ENCODE data around the gene B4GALNT4. TPM values are rescaled to one million over a fixed set of nuclear protein-coding genes. Genes with fewer than 3 reads are reported as not detected.
"Not testable (repeated sequence)": the region's sequence is repeated elsewhere in the genome, so short reads cannot be mapped to it uniquely, and the experiment has no call there.

The B4GALNT4 gene
- total RNA-seq, 1 donor from 2014 or later: 5.3 TPM

- DNase-seq (ENCODE audit: extremely low read depth, low read depth, low spot score): no peak
Measured at GRCh38 chr11:418343-419247, 49.3 kb downstream of the B4GALNT4 start.

GRCh38 chr11:419248-420005 is 50.1 kb downstream of the B4GALNT4 start:
- no peak for DNase-seq (ENCODE audit: extremely low read depth, low read depth, low spot score)

GRCh38 chr11:420054-420910 is 51.0 kb downstream of the B4GALNT4 start:
- DNase-seq (ENCODE audit: extremely low read depth, low read depth, low spot score): no peak

- DNase-seq (ENCODE audit: extremely low read depth, low read depth, low spot score): no peak
Measured at GRCh38 chr11:420911-421321, 51.6 kb downstream of the B4GALNT4 start.

- DNase-seq (ENCODE audit: extremely low read depth, low read depth, low spot score): no peak
Measured at GRCh38 chr11:422249-422656, 53.0 kb downstream of the B4GALNT4 start.

- no peak for DNase-seq (ENCODE audit: extremely low read depth, low read depth, low spot score)
Measured at GRCh38 chr11:424232-424631, 54.9 kb downstream of the B4GALNT4 start.

- DNase-seq (ENCODE audit: extremely low read depth, low read depth, low spot score): not testable (repeated sequence)
Measured at GRCh38 chr11:424766-425165, 55.5 kb downstream of the B4GALNT4 start.

GRCh38 chr11:425301-425700 is 56.0 kb downstream of the B4GALNT4 start:
- no peak for DNase-seq (ENCODE audit: extremely low read depth, low read depth, low spot score)

- no peak for DNase-seq (ENCODE audit: extremely low read depth, low read depth, low spot score)
Measured at GRCh38 chr11:426851-427250, 57.6 kb downstream of the B4GALNT4 start.

- DNase-seq (ENCODE audit: extremely low read depth, low read depth, low spot score): no peak
Measured at GRCh38 chr11:428295-428694, 59.0 kb downstream of the B4GALNT4 start.

GRCh38 chr11:429391-429790 is 60.1 kb downstream of the B4GALNT4 start:
- DNase-seq (ENCODE audit: extremely low read depth, low read depth, low spot score): no peak

GRCh38 chr11:429931-430456 is 60.7 kb downstream of the B4GALNT4 start:
- DNase-seq (ENCODE audit: extremely low read depth, low read depth, low spot score): no peak

Other genes with a start within 250 kb of the B4GALNT4 start
- gene SCGB1C1, start 176.4 kb upstream of the B4GALNT4 start, total RNA-seq: not detected in 2 replicates
- 24.3 and 29.1 TPM in 2 replicates for gene BET1L, start 162.1 kb upstream of the B4GALNT4 start, total RNA-seq
- gene RIC8A, start 161.8 kb upstream of the B4GALNT4 start, total RNA-seq: 113 and 118 TPM in 2 replicates
- gene SIRT3, start 133.2 kb upstream of the B4GALNT4 start, total RNA-seq: 10.4 and 15.3 TPM in 2 replicates
- gene PSMD13, start 132.5 kb upstream of the B4GALNT4 start, total RNA-seq: 176 and 182 TPM in 2 replicates
- gene NLRP6, start 91.1 kb upstream of the B4GALNT4 start, total RNA-seq: not detected in 2 replicates
- 19.7 and 40.7 TPM in 2 replicates for gene PGGHG, start 80.4 kb upstream of the B4GALNT4 start, total RNA-seq
- gene IFITM5, start 70.0 kb upstream of the B4GALNT4 start, total RNA-seq: not detected in 2 replicates
- gene IFITM2, start 61.7 kb upstream of the B4GALNT4 start, total RNA-seq: 161 and 344 TPM in 2 replicates
- gene IFITM1, start 55.5 kb upstream of the B4GALNT4 start, total RNA-seq: 9.8 and 86.5 TPM in 2 replicates
- gene IFITM3, start 48.6 kb upstream of the B4GALNT4 start, total RNA-seq: 253 and 440 TPM in 2 replicates
- 0.41 and 1.9 TPM in 2 replicates for gene PKP3, start 24.7 kb downstream of the B4GALNT4 start, total RNA-seq
- gene SIGIRR, start 45.5 kb downstream of the B4GALNT4 start, total RNA-seq: 71.5 and 84.7 TPM in 2 replicates
- gene ANO9, start 72.5 kb downstream of the B4GALNT4 start, total RNA-seq: 1.2 and 2.0 TPM in 2 replicates
- gene PTDSS2, start 80.8 kb downstream of the B4GALNT4 start, total RNA-seq: 59.9 and 68.8 TPM in 2 replicates
- 158 and 255 TPM in 2 replicates for gene RNH1, start 137.7 kb downstream of the B4GALNT4 start, total RNA-seq
- gene HRAS, start 166.1 kb downstream of the B4GALNT4 start, total RNA-seq: 47.5 and 60.5 TPM in 2 replicates
- 0.53 TPM in 2 replicates for gene LRRC56, start 168.0 kb downstream of the B4GALNT4 start, total RNA-seq
- gene LMNTD2, start 191.2 kb downstream of the B4GALNT4 start, total RNA-seq: 1.3 and 3.3 TPM in 2 replicates
- gene RASSF7, start 191.5 kb downstream of the B4GALNT4 start, total RNA-seq: 17.6 and 24.2 TPM in 2 replicates
- 22.4 and 46.5 TPM in 2 replicates for gene PHRF1, start 207.0 kb downstream of the B4GALNT4 start, total RNA-seq
- gene IRF7, start 246.5 kb downstream of the B4GALNT4 start, total RNA-seq: 22.8 and 66.5 TPM in 2 replicates